ENCODE results near the gene SCMH1.

- no peak for TF ChIP-seq POLR2A (IDR thresholded peaks at IDR 0.05; ENCODE audit: low read depth, low read length)
- TF ChIP-seq CTCF (IDR thresholded peaks at IDR 0.05; ENCODE audit: extremely low read depth in 1 of 2, insufficient read depth in 1 of 2, low read depth in 1 of 2, low read length in 2 of 2), result no peak
- TF ChIP-seq GATA2 (IDR thresholded peaks at IDR 0.05; ENCODE audit: insufficient read depth, insufficient read length, low read depth, low read length), result no peak
These were observed 80.3 kb downstream of the SCMH1 start for GRCh38 chr1:41161846-41162245.

All from endothelial cell of umbilical vein (primary cell).